GM19452 (cell line): ENCODE results near the gene C12orf42.

Source experiments
- ATAC-seq: cut with Tn5 transposase; IDR thresholded peaks from one replicate; pipeline ENCODE4 v1.9.1; 2021; ENCODE audit not compliant: unreplicated experiment

C12orf42 gene

GRCh38 chr12:103495469-103496456 is at the start of gene C12orf42:
TSS of gene C12orf42 (minus strand) at chr12:103495968. CDS start at chr12:103478426, 17,542 bp downstream.
- peak; percentile 71 for ATAC-seq

GRCh38 chr12:103542078-103542477 is 46.3 kb upstream of the C12orf42 start:
- no peak for ATAC-seq

DNA sequence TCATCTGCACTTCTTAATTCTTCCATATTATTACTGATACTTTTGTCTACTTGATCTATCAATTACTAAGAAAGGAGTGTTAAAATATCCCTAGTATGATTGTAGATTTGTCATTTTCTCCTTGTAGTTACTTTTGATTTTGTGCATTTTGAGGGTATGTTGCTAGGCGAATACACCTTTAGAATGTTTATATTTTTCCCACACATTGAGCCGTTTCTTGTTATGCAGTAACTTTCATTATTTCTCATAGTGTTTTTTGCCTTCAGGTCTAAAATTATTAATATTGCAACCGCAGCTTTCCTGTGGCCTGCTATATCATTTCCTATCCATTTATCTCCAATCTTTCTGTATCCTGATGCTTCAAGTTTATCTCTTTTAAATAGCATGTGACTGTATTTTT is 44.6 kb upstream of the C12orf42 start:
- ATAC-seq = no peak

DNA sequence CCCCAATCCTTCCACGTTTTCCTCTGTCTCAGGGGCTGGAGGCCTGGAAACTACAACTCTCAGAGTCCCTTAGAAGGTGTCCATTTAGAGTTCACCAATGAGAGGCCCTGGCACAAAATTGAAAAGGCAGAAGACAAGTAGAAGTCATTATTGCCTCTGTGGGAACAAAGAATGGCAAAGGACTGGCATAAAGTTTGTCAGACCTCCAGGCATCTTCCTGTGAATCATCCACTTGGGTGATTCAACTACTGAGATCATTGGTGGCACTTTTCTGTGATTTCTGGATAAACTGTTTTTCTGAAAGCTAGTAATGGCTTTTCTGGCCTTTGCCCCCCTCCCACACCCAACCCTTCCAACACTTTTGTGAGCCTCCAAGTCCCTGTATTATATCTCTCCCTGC is 42.6 kb upstream of the C12orf42 start:
- no peak for ATAC-seq

DNA sequence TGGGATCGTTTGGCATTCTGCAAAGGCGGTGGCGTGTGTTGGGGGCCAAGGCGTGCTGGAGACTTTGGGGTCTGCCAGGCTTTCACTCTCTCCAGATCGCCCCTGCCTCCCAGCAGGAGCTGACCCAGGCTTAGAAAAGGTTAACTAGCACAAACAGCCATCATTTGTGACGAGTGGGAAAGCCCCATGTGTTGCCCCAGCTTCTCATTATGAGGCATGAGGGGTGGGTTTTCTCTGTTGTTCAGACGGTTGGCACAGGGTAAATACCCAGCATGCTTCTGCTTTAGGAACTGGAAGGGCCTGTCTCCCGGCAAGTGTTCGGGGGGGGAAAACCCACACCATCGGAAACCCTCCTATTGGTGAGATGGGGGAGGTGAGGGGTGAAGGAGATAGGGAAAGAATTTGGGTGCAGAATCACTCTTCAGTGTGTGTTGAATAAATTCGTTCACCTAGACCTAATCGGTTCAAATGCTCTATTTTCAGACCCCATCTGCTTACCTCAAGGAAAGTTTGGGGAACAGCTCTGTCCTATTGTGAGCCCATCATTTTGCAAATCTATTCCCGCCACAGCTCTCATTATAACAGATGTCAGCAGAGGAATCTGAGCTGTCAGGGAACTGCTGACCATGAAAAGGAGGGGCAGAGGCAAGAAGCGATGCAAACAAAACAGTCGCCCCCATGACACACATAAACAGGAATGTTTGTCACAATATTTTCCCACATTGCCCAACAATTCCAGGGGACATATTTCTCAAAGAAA is 34.7 kb upstream of the C12orf42 start:
- no peak for ATAC-seq

GRCh38 chr12:103529306-103529705 is 33.5 kb upstream of the C12orf42 start:
- ATAC-seq = no peak

DNA sequence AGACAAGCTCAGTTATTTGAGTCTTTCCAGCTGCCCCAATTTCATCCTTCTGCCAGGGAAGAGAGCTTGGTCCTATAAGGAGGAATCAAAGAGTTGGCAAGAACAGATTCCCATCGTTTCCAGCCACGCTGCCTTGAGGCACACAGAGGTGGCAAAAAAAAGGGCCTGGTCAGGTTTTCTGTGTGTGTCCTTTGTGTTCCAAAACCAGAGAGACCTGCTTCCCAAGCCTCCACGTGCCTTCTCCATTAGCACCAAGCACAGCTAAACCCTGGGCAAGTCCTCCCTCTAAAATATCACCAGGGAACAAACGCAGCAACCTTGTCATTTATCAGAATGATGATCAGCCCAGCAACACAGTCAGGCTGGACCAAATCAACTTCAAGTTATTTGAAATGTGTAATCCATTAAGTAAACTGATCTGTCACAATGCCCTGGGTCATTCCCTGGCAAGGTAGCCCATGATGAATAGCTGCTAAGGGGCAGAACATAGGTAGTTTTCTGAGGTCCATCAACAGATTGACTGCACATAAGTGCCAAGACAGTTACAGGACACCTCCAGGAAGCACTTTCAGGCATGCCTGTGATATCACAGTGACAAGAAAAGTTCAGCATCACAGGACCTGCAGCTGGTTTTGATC is 28.6 kb upstream of the C12orf42 start:
- no peak for ATAC-seq

- ATAC-seq = no peak
Observed at GRCh38 chr12:103523771-103524170, 28.0 kb upstream of the C12orf42 start.

DNA sequence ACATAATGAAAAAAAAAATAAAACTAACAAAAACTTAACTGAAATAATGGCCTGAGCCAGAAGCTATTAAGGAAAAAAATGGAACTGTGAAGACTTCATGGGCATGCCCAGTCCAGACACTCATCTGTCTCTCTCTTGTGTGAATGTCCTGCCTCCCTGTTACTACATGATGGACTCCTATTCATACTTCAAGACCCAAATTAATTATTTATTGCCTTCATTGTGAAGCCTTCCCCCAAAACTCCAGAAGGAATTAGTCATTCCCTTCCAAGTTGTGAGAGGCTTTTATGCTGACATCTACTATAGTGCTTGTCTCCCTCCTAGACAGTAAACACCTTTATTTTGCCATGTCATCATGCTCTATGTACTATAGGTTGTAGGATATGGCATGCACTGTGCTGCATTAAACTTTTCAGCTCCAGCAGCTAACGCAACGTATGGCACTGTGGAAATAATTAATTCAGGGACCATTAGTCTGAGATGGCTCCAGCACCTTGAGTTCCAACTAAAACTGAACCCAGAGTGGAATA is 25.0 kb upstream of the C12orf42 start:
- ATAC-seq = no peak

DNA sequence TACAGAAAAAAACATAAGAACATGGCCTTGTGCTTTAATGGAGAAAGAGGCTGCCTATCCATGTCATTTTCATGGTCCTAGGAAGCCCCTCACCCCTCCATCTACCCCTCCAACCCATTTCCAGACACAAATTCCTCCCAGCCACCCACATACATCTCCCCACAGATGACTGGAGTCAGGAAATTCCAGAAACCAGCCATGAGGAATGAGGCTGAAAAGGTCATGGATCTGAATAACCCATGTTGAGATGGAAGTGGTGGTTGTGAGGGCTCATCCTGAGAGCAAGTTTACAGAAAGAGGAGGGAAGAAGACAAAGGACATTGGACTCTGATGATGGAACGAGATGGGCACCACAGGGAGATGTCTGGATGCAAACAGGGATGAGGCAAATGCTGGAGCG is 23.9 kb upstream of the C12orf42 start:
- ATAC-seq = no peak

DNA sequence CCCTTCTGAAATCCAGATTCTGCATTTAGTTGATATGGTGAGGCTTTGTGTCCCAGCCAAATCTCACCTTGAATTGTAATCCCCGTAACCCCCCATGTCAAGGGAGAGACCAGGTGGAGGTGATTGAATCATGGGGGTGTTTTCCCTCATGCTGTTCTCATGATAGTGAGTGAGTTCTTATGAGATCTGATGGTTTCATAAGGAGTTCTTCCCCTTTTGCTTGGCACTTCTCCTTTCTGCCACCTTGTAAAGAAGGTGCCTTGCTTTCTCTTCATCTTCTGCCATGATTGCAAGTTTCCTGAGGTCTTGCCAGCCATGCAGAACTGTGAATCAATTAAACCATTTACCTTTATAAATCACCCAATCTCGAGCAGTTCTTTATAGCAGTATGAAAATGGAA is 23.1 kb upstream of the C12orf42 start:
- no peak for ATAC-seq

DNA sequence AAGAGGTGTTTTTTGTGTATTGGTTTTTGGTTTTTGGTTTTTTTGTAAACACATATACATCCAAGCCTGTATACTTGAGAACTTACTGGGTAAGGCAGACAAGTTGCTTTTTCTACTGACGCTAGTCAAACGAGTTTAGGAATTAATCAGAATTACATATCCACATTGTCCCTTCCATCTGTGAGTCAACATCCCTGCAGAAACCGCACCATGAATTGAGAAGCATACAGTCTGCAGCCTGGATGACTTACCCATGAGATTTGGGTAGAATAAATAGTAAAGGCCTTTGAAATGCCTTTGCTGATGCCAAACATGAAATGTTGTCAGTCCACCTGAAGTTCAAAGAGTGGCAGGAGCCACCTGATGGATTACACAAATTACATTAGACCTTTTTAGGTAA is 21.4 kb upstream of the C12orf42 start:
- no peak for ATAC-seq

- ATAC-seq = no peak
Observed at GRCh38 chr12:103515341-103515740, 19.6 kb upstream of the C12orf42 start.

- ATAC-seq = no peak
Observed at GRCh38 chr12:103513875-103514274, 18.1 kb upstream of the C12orf42 start.

- ATAC-seq = peak; percentile 92
Observed at GRCh38 chr12:103505371-103506236, 9.8 kb upstream of the C12orf42 start.

- ATAC-seq = no peak
Observed at GRCh38 chr12:103504606-103505005, 8.8 kb upstream of the C12orf42 start.

DNA sequence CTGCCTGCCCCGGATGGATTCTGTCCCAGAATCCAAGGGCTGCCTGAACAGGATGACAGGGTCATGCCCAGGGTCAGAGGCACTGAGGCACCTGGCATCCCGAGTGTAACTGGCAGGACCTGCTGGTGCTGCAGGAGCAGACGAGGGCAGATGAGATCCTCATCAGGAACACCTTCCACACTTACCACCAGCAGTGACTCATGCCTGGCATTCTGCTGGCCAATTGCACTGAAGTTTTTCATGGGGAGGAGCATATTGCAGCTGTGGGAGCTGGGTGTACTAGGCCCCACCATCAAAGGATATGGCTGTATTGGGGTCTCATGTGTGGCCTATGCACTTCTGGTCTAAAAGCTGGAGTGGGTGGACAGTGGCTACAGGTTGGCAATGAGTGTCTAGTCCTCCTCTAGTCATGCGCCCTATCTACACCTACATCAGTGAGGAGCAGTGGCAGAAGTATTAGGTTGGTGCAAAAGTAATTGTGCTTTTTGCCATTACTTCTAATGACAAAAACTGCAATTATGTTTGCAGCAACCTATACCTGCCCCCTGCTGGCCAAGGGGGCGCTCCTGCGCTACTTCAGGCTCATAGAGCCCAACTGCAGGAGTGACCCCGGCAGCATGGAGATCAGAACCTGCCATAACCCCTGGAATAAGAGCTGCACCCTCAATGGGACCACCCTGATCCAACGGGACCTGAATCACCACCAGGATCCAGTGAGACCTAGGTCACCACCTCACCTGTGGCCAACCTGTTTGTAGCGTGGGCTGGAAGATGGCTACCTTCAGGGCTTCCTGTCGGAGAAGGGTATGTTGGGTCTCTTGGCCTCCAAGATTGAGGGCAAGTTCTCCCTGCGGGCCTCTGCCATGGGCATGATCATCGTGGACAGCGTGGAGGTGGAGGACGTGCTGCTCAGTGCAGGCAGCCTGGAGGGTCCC is 8.0 kb upstream of the C12orf42 start:
- no peak for ATAC-seq

DNA sequence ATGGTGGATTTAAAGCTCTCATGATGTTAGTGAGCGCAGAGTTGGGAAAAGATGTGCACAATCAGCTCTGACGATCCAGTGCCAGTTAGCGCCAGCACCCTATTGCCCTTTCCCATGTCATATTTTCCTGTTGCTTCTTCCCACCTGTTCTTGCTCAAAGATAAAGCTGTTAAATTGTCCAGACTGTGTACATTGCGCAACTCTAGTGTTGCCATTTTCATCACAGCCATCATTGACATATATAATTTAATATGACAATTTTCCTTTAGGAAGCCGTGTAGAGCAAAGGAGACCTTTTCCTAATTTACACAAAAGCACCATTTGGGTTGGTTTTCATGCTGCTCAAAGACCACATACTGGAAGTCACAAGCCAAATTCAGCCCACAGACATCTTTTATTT is 5.7 kb upstream of the C12orf42 start:
- no peak for ATAC-seq

GRCh38 chr12:103499571-103499970 is 3.8 kb upstream of the C12orf42 start:
- no peak for ATAC-seq
